NCI-H748 (cell line): Measurements from ENCODE around the gene ZNF561.
"Not testable (repeated sequence)": the region's sequence is repeated elsewhere in the genome, so short reads cannot be mapped to it uniquely, and the experiment has no call there.

Experiments
- DNase-seq: peaks from one replicate; lab custom pipeline; 2025; ENCODE audit not compliant: unreplicated experiment; lab: John Stamatoyannopoulos, UW

Gene ZNF561

GRCh38 chr19:9582081-9582725, 38.8 kb downstream of the ZNF561 start:
- not testable (repeated sequence) for DNase-seq

GRCh38 chr19:9580728-9581127, 40.3 kb downstream of the ZNF561 start:
- DNase-seq: no peak

- DNase-seq: no peak
Observed at GRCh38 chr19:9570255-9570654, 50.8 kb downstream of the ZNF561 start.

GRCh38 chr19:9566729-9567128, 54.3 kb downstream of the ZNF561 start:
- DNase-seq: no peak

DNA sequence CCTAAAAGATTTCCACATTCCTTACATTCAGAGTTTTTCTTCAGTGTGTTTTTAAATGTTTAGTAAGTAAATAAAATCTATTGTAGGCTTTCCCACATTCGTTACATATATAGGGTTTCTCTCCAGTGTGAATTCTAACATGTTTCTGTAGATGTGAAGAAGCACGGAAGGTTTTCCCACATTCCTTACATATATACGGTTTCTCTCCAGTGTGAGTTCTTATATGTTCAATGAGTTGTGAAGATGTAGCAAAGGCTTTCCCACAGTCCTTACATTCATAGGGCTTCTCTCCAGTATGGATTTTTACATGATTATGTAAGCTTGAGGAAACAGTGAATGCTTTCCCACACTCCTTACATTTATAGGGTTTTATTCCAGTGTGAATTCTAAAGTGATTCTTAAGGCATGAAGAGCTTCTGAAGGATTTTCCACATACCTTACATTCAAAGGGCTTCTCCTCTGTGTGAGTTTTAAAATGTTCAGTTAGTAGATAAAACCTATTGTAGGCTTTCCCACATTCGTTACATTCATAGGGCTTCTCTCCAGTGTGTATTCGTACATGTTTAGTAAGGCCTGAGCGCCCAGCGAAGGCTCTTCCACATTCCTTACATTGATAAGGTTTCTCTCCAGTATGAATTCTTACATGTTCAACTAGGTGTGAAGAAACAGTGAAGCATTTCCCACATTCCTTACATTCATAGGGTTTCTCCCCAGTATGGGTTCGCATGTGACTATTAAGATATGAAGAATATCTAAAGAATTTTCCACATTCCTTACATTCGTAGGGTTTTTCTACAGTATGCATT, 54.9 kb downstream of the ZNF561 start:
- peak; percentile 15 for DNase-seq
